GM23338 (cell line): ENCODE results near the gene RARG. TPM values are rescaled to one million over a fixed set of nuclear protein-coding genes. Genes with fewer than 3 reads are reported as not detected.

Experiments used
- ATAC-seq: fragments of 200-7000 bp; cut with Tn5 transposase; 3 replicates; pipeline ENCODE4 v1.9.1; 2020
- DNase-seq: peaks from one replicate; pipeline ENCODE4 v3.0.0-alpha.2; 2015; ENCODE audit warnings: low spot score
- H2AFZ ChIP-seq: fragments of 200-600 bp; sonication (generic); 2 replicates; pipeline ENCODE4 v1.8.0; 2016; ENCODE audit warnings: antibody characterized with exemption, mild to moderate bottlenecking, moderate library complexity
- H3F3A ChIP-seq: fragments of 200-600 bp; sonication (generic); replicated peaks from 2 replicates; pipeline ENCODE4 v1.8.0; 2017; ENCODE audit warnings: antibody characterized with exemption, mixed run types, low read depth
- H3K27ac ChIP-seq: fragments of 200-600 bp; sonication (generic); 2 replicates; pipeline ENCODE4 v1.6.1; 2016; ENCODE audit warnings: low read depth
- H3K27me3 ChIP-seq: fragments of 200-600 bp; sonication (generic); 2 replicates; pipeline ENCODE4 v1.8.0; 2016; ENCODE audit warnings: mild to moderate bottlenecking, mixed run types, moderate library complexity; ENCODE audit not compliant: insufficient read depth
- H3K36me3 ChIP-seq: fragments of 200-600 bp; sonication (generic); 2 replicates; pipeline ENCODE4 v1.8.0; 2016; ENCODE audit warnings: mild to moderate bottlenecking; ENCODE audit not compliant: insufficient read depth
- H3K4me1 ChIP-seq: fragments of 200-600 bp; sonication (generic); 2 replicates; pipeline ENCODE4 v1.8.0; 2016; ENCODE audit warnings: mild to moderate bottlenecking, moderate library complexity; ENCODE audit not compliant: insufficient read depth
- H3K4me2 ChIP-seq: fragments of 200-600 bp; sonication (generic); 2 replicates; pipeline ENCODE4 v1.7.1; 2017; ENCODE audit warnings: mixed run types
- H3K4me3 ChIP-seq: fragments of 200-600 bp; sonication (generic); 2 replicates; pipeline ENCODE4 v1.6.1; 2016; ENCODE audit warnings: mixed run types
- H3K79me2 ChIP-seq: fragments of 200-600 bp; sonication (generic); replicated peaks from 2 replicates; pipeline ENCODE4 v1.8.0; 2017; ENCODE audit warnings: mild to moderate bottlenecking; ENCODE audit not compliant: insufficient read depth
- H3K9me2 ChIP-seq: fragments of 200-600 bp; sonication (generic); 2 replicates; pipeline ENCODE4 v1.8.0; 2017; ENCODE audit not compliant: insufficient read depth
- H4K20me1 ChIP-seq: fragments of 200-600 bp; sonication (generic); replicated peaks from 2 replicates; pipeline ENCODE4 v1.8.0; 2017; ENCODE audit warnings: mild to moderate bottlenecking; ENCODE audit not compliant: insufficient read depth
- H3K27ac Mint-ChIP-seq: 2 replicates; pipeline ENCODE4 v1.8.0; 2020; ENCODE audit warnings: inconsistent platforms, mild to moderate bottlenecking, moderate library complexity, mixed read lengths
- H3K27me3 Mint-ChIP-seq: 3 replicates; pipeline ENCODE4 v1.8.0; 2022; ENCODE audit warnings: low read depth, mild to moderate bottlenecking, moderate library complexity, mixed read lengths, inconsistent platforms; ENCODE audit not compliant: insufficient read depth, poor library complexity
- H3K36me3 Mint-ChIP-seq: 3 replicates; pipeline ENCODE4 v1.8.0; 2021; ENCODE audit warnings: low read depth, mild to moderate bottlenecking, inconsistent platforms, moderate library complexity, mixed read lengths
- H3K4me1 Mint-ChIP-seq: 3 replicates; pipeline ENCODE4 v1.8.0; 2020; ENCODE audit warnings: mild to moderate bottlenecking, inconsistent platforms, mixed read lengths
- H3K4me3 Mint-ChIP-seq: 3 replicates; pipeline ENCODE4 v1.8.0; 2021; ENCODE audit warnings: moderate library complexity, mild to moderate bottlenecking, inconsistent platforms, mixed read lengths
- H3K9me3 Mint-ChIP-seq: 3 replicates; pipeline ENCODE4 v1.8.0; 2020; ENCODE audit warnings: moderate library complexity, mild to moderate bottlenecking, inconsistent platforms, mixed read lengths
- CREB1 ChIP-seq: fragments of 250-450 bp; sonication (Bioruptor Pico); IDR thresholded peaks from 2 replicates; pipeline ENCODE4 v1.5.0; 2020; ENCODE audit warnings: low read depth, mild to moderate bottlenecking, moderate library complexity
- EZH2 ChIP-seq: fragments of 200-600 bp; sonication (generic); IDR thresholded peaks from one replicate; pipeline ENCODE4 v1.8.0; 2017; ENCODE audit warnings: antibody characterized with exemption, mild to moderate bottlenecking, low read depth; ENCODE audit not compliant: unreplicated experiment
- EZH2phosphoT487 ChIP-seq: fragments of 200-600 bp; sonication (generic); IDR thresholded peaks from one replicate; pipeline ENCODE4 v1.8.1; 2018; ENCODE audit warnings: antibody characterized with exemption; ENCODE audit not compliant: unreplicated experiment
- JUNB ChIP-seq: IDR thresholded peaks from one replicate; pipeline ENCODE4 v1.6.1; 2016; ENCODE audit warnings: antibody characterized with exemption; ENCODE audit not compliant: unreplicated experiment
- NANOG ChIP-seq: IDR thresholded peaks from 2 replicates; pipeline ENCODE4 v1.6.1; 2016; ENCODE audit warnings: antibody characterized with exemption, borderline replicate concordance
- POLR2AphosphoS5 ChIP-seq: IDR thresholded peaks from 2 replicates; pipeline ENCODE4 v1.6.1; 2016; ENCODE audit warnings: antibody characterized with exemption, low read depth
- STAT1 ChIP-seq: IDR thresholded peaks from one replicate; pipeline ENCODE4 v1.6.1; 2016; ENCODE audit warnings: antibody characterized with exemption; ENCODE audit not compliant: unreplicated experiment
- ZNF114 ChIP-seq: fragments of 250-450 bp; sonication (Bioruptor Pico); IDR thresholded peaks from 2 replicates; pipeline ENCODE4 v1.5.0; 2020; ENCODE audit warnings: mild to moderate bottlenecking, moderate library complexity
- ZNF331 ChIP-seq: fragments of 250-450 bp; sonication (Bioruptor Pico); IDR thresholded peaks from 2 replicates; pipeline ENCODE4 v1.5.0; 2020; ENCODE audit warnings: low read depth, mild to moderate bottlenecking, moderate library complexity
- polyA plus RNA-seq: library from polyadenylated mRNA; unstranded; fragments of >200 nt; fragmentation: Nextera tagmentation; extraction: Ambion mirVana; gene quantifications from 2 replicates; pipeline ENCODE4 v1.2.1, GENCODE V29; 2016
- total RNA-seq: library from RNA; depleted of rRNA; stranded (reverse); fragments of >200 nt; shearing (Covaris generic); gene quantifications from 2 replicates; pipeline ENCODE4 v1.2.3, GENCODE V29; 2014
- TF ChIP-seq, protein P1 (sequence below): IDR thresholded peaks from one replicate; pipeline ENCODE4 v1.6.1; 2018; ENCODE audit warnings: antibody characterized with exemption; ENCODE audit not compliant: unreplicated experiment
- TF ChIP-seq, protein P2 (sequence below): fragments of 250-450 bp; sonication (Bioruptor Pico); IDR thresholded peaks from 2 replicates; pipeline ENCODE4 v1.5.0; 2020; ENCODE audit warnings: mild to moderate bottlenecking, moderate library complexity
- TF ChIP-seq, protein P3 (sequence below): IDR thresholded peaks from 2 replicates; pipeline ENCODE4 v1.6.1; 2016; ENCODE audit warnings: antibody characterized with exemption
- TF ChIP-seq, protein P4 (sequence below), 2 experiments: fragments of 200-600 bp in 1 of 2; sonication (generic) in 1 of 2; conservative IDR thresholded peaks; 2 replicates each; pipeline versions ENCODE4 v1.5.1 to v1.6.1; 2016 to 2017; ENCODE audit warnings: antibody characterized with exemption in 2 of 2, low read depth in 2 of 2, mild to moderate bottlenecking in 2 of 2, moderate library complexity in 1 of 2

RARG gene
- total and polyA plus RNA-seq, 2 experiments from 2014 or later = 18.5 to 50.2 TPM

DNA sequence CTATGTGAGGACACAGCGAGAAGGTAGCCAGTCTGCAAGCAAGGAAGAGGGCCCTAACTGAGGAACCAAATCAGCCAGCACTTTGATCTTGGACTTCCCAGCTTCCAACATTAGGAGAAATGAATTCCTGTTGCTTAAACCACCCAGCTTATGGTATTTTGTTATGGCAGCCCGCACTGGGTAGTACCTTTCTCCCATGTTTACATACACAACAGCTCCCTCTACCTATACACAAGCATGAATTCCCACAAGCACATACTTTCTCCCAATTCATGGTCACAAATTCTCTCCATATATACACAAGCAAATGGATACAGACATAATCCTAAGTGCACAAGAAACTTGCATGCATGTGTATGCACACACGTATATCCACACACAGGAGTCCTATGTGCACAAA lies 32.3 kb downstream of the RARG start:
- no peak for ATAC-seq
- H3K9me2 ChIP-seq = no peaks in the 10 kb centered on the region
- no peaks in the 10 kb centered on the region for H3K36me3 ChIP-seq
- peaks cover 3% of the 10 kb centered on the region for H4K20me1 ChIP-seq
- Mint-ChIP-seq H3K36me3 (no peaks in the 10 kb centered on the region), H3K4me1 (peaks cover 2% of the 10 kb centered on the region; the same call in 1 of the 3 replicates), H3K27ac (no peak overlapping the region), H3K4me3 (no peak overlapping the region), H3K27me3 (peaks cover 32% of the 10 kb centered on the region), H3K9me3 (no peaks in the 10 kb centered on the region; the same call in 1 of the 3 replicates)
- H3K27me3 ChIP-seq = peaks cover 67% of the 10 kb centered on the region
- H3K4me3 ChIP-seq = no peak overlapping the region
- no peaks in the 10 kb centered on the region; the same call in 1 of the 2 replicates for H3K4me1 ChIP-seq
- H2AFZ ChIP-seq = no peak overlapping the region
- no peak overlapping the region for H3K4me2 ChIP-seq
- H3K27ac ChIP-seq = no peak overlapping the region
- DNase-seq = no peak
- no peaks in the 10 kb centered on the region for H3F3A ChIP-seq
- no peak for TF ChIP-seq EZH2phosphoT487
- TF ChIP-seq, protein P1, sequence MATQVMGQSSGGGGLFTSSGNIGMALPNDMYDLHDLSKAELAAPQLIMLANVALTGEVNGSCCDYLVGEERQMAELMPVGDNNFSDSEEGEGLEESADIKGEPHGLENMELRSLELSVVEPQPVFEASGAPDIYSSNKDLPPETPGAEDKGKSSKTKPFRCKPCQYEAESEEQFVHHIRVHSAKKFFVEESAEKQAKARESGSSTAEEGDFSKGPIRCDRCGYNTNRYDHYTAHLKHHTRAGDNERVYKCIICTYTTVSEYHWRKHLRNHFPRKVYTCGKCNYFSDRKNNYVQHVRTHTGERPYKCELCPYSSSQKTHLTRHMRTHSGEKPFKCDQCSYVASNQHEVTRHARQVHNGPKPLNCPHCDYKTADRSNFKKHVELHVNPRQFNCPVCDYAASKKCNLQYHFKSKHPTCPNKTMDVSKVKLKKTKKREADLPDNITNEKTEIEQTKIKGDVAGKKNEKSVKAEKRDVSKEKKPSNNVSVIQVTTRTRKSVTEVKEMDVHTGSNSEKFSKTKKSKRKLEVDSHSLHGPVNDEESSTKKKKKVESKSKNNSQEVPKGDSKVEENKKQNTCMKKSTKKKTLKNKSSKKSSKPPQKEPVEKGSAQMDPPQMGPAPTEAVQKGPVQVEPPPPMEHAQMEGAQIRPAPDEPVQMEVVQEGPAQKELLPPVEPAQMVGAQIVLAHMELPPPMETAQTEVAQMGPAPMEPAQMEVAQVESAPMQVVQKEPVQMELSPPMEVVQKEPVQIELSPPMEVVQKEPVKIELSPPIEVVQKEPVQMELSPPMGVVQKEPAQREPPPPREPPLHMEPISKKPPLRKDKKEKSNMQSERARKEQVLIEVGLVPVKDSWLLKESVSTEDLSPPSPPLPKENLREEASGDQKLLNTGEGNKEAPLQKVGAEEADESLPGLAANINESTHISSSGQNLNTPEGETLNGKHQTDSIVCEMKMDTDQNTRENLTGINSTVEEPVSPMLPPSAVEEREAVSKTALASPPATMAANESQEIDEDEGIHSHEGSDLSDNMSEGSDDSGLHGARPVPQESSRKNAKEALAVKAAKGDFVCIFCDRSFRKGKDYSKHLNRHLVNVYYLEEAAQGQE = no peak
- TF ChIP-seq ZNF331 (CRISPR knock-in tag) = no peak
- TF ChIP-seq CREB1 (CRISPR knock-in tag) = no peak
- no peak for TF ChIP-seq EZH2
- TF ChIP-seq, protein P2, sequence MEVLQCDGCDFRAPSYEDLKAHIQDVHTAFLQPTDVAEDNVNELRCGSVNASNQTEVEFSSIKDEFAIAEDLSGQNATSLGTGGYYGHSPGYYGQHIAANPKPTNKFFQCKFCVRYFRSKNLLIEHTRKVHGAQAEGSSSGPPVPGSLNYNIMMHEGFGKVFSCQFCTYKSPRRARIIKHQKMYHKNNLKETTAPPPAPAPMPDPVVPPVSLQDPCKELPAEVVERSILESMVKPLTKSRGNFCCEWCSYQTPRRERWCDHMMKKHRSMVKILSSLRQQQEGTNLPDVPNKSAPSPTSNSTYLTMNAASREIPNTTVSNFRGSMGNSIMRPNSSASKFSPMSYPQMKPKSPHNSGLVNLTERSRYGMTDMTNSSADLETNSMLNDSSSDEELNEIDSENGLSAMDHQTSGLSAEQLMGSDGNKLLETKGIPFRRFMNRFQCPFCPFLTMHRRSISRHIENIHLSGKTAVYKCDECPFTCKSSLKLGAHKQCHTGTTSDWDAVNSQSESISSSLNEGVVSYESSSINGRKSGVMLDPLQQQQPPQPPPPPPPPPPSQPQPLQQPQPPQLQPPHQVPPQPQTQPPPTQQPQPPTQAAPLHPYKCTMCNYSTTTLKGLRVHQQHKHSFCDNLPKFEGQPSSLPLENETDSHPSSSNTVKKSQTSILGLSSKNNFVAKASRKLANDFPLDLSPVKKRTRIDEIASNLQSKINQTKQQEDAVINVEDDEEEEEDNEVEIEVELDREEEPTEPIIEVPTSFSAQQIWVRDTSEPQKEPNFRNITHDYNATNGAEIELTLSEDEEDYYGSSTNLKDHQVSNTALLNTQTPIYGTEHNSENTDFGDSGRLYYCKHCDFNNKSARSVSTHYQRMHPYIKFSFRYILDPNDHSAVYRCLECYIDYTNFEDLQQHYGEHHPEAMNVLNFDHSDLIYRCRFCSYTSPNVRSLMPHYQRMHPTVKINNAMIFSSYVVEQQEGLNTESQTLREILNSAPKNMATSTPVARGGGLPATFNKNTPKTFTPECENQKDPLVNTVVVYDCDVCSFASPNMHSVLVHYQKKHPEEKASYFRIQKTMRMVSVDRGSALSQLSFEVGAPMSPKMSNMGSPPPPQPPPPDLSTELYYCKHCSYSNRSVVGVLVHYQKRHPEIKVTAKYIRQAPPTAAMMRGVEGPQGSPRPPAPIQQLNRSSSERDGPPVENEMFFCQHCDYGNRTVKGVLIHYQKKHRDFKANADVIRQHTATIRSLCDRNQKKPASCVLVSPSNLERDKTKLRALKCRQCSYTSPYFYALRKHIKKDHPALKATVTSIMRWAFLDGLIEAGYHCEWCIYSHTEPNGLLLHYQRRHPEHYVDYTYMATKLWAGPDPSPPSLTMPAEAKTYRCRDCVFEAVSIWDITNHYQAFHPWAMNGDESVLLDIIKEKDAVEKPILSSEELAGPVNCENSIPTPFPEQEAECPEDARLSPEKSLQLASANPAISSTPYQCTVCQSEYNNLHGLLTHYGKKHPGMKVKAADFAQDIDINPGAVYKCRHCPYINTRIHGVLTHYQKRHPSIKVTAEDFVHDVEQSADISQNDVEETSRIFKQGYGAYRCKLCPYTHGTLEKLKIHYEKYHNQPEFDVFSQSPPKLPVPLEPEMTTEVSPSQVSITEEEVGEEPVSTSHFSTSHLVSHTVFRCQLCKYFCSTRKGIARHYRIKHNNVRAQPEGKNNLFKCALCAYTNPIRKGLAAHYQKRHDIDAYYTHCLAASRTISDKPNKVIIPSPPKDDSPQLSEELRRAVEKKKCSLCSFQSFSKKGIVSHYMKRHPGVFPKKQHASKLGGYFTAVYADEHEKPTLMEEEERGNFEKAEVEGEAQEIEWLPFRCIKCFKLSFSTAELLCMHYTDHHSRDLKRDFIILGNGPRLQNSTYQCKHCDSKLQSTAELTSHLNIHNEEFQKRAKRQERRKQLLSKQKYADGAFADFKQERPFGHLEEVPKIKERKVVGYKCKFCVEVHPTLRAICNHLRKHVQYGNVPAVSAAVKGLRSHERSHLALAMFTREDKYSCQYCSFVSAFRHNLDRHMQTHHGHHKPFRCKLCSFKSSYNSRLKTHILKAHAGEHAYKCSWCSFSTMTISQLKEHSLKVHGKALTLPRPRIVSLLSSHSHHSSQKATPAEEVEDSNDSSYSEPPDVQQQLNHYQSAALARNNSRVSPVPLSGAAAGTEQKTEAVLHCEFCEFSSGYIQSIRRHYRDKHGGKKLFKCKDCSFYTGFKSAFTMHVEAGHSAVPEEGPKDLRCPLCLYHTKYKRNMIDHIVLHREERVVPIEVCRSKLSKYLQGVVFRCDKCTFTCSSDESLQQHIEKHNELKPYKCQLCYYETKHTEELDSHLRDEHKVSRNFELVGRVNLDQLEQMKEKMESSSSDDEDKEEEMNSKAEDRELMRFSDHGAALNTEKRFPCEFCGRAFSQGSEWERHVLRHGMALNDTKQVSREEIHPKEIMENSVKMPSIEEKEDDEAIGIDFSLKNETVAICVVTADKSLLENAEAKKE (CRISPR knock-in tag) = no peak
- TF ChIP-seq, protein P3, sequence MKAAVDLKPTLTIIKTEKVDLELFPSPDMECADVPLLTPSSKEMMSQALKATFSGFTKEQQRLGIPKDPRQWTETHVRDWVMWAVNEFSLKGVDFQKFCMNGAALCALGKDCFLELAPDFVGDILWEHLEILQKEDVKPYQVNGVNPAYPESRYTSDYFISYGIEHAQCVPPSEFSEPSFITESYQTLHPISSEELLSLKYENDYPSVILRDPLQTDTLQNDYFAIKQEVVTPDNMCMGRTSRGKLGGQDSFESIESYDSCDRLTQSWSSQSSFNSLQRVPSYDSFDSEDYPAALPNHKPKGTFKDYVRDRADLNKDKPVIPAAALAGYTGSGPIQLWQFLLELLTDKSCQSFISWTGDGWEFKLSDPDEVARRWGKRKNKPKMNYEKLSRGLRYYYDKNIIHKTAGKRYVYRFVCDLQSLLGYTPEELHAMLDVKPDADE = no peak
- TF ChIP-seq POLR2AphosphoS5 = no peak
- no peak for TF ChIP-seq STAT1
- TF ChIP-seq ZNF114 (CRISPR knock-in tag) = no peak
- no peak for TF ChIP-seq NANOG
- no peak for TF ChIP-seq JUNB
- TF ChIP-seq, protein P4, sequence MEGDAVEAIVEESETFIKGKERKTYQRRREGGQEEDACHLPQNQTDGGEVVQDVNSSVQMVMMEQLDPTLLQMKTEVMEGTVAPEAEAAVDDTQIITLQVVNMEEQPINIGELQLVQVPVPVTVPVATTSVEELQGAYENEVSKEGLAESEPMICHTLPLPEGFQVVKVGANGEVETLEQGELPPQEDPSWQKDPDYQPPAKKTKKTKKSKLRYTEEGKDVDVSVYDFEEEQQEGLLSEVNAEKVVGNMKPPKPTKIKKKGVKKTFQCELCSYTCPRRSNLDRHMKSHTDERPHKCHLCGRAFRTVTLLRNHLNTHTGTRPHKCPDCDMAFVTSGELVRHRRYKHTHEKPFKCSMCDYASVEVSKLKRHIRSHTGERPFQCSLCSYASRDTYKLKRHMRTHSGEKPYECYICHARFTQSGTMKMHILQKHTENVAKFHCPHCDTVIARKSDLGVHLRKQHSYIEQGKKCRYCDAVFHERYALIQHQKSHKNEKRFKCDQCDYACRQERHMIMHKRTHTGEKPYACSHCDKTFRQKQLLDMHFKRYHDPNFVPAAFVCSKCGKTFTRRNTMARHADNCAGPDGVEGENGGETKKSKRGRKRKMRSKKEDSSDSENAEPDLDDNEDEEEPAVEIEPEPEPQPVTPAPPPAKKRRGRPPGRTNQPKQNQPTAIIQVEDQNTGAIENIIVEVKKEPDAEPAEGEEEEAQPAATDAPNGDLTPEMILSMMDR (conservative IDR thresholded peaks at IDR 0.05; ENCODE audit: low read depth in 2 of 2) = no peak
- no peaks in the 10 kb centered on the region for H3K79me2 ChIP-seq
